Tibial nerve (tissue), 3 donors: ENCODE results near the gene BPI.

ENCODE experiments used
- POLR2A ChIP-seq, 2 donors: fragments of 450-650 bp; IDR thresholded peaks; one replicate each; pipeline ENCODE4 v1.6.1; 2017; ENCODE audit warnings: antibody characterized with exemption in 2 of 2, mild to moderate bottlenecking in 2 of 2, moderate library complexity in 2 of 2
- TF ChIP-seq, protein P1 (sequence below), 5 experiments: fragments of 200-600 bp in 3 of 5; fragments of 450-650 bp in 2 of 5; sonication (generic) in 3 of 5; IDR thresholded peaks; one replicate each; pipeline ENCODE4 v1.5.1; 2016 to 2019; ENCODE audit warnings: antibody characterized with exemption in 5 of 5, mild to moderate bottlenecking in 3 of 5, moderate library complexity in 2 of 5

- TF ChIP-seq, protein P1, sequence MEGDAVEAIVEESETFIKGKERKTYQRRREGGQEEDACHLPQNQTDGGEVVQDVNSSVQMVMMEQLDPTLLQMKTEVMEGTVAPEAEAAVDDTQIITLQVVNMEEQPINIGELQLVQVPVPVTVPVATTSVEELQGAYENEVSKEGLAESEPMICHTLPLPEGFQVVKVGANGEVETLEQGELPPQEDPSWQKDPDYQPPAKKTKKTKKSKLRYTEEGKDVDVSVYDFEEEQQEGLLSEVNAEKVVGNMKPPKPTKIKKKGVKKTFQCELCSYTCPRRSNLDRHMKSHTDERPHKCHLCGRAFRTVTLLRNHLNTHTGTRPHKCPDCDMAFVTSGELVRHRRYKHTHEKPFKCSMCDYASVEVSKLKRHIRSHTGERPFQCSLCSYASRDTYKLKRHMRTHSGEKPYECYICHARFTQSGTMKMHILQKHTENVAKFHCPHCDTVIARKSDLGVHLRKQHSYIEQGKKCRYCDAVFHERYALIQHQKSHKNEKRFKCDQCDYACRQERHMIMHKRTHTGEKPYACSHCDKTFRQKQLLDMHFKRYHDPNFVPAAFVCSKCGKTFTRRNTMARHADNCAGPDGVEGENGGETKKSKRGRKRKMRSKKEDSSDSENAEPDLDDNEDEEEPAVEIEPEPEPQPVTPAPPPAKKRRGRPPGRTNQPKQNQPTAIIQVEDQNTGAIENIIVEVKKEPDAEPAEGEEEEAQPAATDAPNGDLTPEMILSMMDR (IDR thresholded peaks at IDR 0.05), result no peak
- TF ChIP-seq POLR2A (IDR thresholded peaks at IDR 0.05), result no peak
These were observed 49.4 kb downstream of the BPI start for GRCh38 chr20:38353316-38353715.
